ENCODE results near the gene GCGR.

DNA sequence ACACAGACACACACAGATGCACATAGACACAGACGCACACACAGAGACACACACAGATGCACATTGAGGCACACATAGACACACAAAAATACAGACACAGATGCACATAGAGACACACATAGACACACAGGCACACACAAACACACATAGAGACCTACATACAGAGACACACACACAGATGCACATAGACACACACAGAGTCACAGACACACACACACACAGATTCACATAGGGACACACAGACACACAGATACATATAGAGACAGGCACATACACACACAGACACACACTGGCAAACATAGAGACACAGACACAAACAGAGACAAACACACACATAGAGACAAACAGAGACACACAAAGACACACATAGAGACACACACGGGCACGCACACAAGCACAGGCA is 9.9 kb upstream of the GCGR start:
- no peak for TF ChIP-seq JUNB (IDR thresholded peaks at IDR 0.05)
- no peak for TF ChIP-seq MAZ (IDR thresholded peaks at IDR 0.05; ENCODE audit: borderline replicate concordance, low read depth, low read length)
- TF ChIP-seq, protein P1, sequence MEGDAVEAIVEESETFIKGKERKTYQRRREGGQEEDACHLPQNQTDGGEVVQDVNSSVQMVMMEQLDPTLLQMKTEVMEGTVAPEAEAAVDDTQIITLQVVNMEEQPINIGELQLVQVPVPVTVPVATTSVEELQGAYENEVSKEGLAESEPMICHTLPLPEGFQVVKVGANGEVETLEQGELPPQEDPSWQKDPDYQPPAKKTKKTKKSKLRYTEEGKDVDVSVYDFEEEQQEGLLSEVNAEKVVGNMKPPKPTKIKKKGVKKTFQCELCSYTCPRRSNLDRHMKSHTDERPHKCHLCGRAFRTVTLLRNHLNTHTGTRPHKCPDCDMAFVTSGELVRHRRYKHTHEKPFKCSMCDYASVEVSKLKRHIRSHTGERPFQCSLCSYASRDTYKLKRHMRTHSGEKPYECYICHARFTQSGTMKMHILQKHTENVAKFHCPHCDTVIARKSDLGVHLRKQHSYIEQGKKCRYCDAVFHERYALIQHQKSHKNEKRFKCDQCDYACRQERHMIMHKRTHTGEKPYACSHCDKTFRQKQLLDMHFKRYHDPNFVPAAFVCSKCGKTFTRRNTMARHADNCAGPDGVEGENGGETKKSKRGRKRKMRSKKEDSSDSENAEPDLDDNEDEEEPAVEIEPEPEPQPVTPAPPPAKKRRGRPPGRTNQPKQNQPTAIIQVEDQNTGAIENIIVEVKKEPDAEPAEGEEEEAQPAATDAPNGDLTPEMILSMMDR (IDR thresholded peaks at IDR 0.05), result no peak
- no peak for TF ChIP-seq POLR2A (IDR thresholded peaks at IDR 0.05; ENCODE audit: low read length)
- TF ChIP-seq ZSCAN20 (CRISPR knock-in tag; IDR thresholded peaks at IDR 0.05), result no peak
- TF ChIP-seq MYC (IDR thresholded peaks at IDR 0.05; ENCODE audit: borderline replicate concordance, low read length), result no peak
- no peak for TF ChIP-seq NFE2L2 (conservative IDR thresholded peaks at IDR 0.05; ENCODE audit: low read length)
- TF ChIP-seq CHD4 (IDR thresholded peaks at IDR 0.05; ENCODE audit: borderline replicate concordance), result no peak
- TF ChIP-seq, protein P2, sequence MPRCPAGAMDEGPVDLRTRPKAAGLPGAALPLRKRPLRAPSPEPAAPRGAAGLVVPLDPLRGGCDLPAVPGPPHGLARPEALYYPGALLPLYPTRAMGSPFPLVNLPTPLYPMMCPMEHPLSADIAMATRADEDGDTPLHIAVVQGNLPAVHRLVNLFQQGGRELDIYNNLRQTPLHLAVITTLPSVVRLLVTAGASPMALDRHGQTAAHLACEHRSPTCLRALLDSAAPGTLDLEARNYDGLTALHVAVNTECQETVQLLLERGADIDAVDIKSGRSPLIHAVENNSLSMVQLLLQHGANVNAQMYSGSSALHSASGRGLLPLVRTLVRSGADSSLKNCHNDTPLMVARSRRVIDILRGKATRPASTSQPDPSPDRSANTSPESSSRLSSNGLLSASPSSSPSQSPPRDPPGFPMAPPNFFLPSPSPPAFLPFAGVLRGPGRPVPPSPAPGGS (IDR thresholded peaks at IDR 0.05), result no peak
- TF ChIP-seq, protein P3, sequence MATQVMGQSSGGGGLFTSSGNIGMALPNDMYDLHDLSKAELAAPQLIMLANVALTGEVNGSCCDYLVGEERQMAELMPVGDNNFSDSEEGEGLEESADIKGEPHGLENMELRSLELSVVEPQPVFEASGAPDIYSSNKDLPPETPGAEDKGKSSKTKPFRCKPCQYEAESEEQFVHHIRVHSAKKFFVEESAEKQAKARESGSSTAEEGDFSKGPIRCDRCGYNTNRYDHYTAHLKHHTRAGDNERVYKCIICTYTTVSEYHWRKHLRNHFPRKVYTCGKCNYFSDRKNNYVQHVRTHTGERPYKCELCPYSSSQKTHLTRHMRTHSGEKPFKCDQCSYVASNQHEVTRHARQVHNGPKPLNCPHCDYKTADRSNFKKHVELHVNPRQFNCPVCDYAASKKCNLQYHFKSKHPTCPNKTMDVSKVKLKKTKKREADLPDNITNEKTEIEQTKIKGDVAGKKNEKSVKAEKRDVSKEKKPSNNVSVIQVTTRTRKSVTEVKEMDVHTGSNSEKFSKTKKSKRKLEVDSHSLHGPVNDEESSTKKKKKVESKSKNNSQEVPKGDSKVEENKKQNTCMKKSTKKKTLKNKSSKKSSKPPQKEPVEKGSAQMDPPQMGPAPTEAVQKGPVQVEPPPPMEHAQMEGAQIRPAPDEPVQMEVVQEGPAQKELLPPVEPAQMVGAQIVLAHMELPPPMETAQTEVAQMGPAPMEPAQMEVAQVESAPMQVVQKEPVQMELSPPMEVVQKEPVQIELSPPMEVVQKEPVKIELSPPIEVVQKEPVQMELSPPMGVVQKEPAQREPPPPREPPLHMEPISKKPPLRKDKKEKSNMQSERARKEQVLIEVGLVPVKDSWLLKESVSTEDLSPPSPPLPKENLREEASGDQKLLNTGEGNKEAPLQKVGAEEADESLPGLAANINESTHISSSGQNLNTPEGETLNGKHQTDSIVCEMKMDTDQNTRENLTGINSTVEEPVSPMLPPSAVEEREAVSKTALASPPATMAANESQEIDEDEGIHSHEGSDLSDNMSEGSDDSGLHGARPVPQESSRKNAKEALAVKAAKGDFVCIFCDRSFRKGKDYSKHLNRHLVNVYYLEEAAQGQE (IDR thresholded peaks at IDR 0.05), result no peak
- no peak for TF ChIP-seq EHF (CRISPR knock-in tag; IDR thresholded peaks at IDR 0.05)
